Stimulated activated CD8-positive, alpha-beta memory T cell treated with anti-CD3 and anti-CD28 coated beads, Interleukin-12 subunit alpha, Interleukin-12 subunit beta, amount 100 ng/mL, for 1 hour (primary cell): Measurements from ENCODE around the gene CENATAC.
"Not testable (repeated sequence)": the region's sequence is repeated elsewhere in the genome, so short reads cannot be mapped to it uniquely, and the experiment has no call there.

ENCODE experiments used
- DNase-seq: peaks from one replicate; pipeline ENCODE4 v3.0.0-alpha.2; 2020; ENCODE audit warnings: low read depth

CENATAC gene

DNA sequence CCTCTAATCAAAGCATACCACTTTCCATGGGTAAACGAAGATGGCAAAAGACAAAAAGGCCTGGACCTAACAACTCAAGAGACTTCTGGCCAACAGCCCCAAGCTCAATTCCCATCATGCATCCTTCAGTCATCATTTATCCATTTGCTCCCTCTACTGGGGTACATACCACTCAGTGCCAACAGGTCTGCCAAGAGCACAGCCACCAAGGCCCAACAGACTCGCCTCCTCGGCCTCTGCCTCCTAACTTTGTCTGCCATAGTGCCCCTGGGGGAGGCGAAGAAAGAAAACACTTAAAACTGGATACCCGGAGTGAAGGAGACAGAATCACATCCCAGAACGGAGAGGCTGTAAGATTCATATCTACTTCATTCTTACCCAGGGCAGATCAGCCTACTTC is 58.0 kb downstream of the CENATAC start:
- no peak for DNase-seq

DNA sequence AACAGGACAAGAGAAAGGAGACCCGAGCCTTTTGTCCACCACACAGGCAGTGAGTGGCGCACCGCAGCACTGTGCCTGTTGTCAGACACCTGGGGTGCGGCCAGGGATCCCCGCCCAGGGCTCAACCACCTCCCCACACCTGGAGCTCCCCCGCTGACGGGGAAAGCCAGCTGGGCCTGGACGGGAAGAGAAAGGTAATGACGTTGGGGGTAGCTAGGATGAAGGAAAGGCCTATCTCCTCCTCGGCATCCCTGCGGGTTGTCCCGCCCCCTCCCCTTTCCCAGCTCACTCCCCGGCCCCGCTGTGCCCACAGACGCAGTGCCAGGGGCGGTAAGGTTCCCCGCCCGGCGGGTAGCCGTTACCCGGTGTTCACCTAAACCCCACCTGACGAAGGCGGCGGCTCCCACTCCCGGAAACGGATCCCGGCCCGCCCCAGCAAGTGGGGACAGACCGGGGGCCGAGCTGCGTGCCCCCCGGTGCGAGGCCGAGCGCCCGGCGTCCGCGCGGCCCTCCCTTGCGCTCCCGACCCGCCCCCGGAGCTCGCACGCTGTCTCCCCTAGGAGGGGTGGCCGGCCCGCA is 58.6 kb downstream of the CENATAC start:
- DNase-seq: peak; percentile 19

DNA sequence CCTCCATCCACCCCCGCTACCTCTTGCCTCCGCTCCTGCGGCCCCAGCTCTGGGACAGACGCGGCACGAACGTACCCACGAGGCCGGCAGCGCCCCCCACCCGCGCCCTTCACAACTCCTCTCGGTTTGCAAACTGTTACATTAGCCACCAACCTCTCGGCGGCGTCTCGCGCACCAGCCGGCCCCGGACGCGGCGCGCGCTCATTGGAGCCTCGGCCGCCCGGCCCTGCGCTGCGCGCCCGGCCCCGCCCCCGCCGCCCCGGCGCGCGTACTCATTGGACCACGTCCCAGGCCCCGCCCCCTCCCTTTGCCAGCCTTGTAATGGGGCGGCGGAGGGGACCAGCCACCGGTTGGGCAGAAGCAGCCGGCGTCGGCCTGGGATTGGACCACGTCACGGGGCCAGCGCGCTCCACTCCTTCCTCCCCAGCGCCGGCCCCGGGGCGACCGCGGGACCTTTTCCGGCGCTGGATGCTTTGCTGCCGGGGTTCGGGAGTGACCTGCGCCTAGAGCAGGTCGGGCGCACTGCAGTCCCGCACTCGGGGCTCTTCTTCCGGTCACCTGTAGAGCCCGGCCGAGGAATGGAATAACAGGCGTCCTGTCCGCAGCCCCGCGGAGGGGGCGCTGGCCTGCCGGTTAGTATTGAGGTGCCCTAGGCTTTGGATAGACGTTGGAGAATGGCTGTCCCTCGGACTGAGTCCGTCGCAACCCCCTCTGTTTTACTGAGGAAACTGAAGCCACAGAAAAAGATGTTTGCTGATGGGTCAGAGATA is 59.2 kb downstream of the CENATAC start, which contains the start of gene HYOU1:
Gene HYOU1, minus strand, starts transcription at position 206 of the 770 bp plus-strand sequence. CDS start 1,045 bp downstream, outside the sequence.
- peak; percentile 97 for DNase-seq

DNA sequence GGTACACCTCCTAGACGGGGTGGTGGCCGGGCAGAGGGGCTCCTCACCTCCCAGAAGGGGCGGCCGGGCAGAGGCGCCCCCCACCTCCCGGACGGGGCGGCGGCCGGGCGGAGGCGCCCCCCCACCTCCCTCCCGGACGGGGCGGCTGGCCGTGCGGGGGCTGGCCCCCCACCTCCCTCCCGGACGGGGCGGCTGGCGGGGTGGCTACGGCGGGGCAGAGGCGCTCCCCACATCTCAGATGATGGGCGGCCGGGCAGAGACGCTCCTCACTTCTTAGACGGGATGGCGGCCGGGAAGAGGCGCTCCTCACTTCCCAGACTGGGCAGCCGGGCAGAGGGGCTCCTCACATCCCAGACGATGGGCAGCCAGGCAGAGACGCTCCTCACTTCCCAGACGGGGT is 61.2 kb downstream of the CENATAC start:
- not testable (repeated sequence) for DNase-seq

DNA sequence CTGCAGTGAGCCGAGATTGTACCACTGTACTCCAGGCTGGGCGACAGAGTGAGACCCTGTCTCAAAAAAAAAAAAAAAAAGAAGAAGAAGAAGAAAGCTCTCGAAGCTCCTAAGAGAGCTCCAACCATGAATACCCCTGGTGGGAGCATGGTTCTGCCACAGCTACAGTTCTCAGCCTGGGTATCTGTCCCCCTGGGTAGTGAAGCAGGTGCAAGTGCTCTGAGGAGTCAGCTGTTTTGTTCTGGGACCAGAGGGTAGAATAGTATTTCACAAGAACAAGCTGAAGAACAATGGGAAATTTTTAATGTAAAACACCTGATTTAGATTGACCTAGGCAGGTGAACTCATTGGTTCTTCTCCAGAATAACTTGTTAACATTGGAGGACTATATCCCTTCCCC is 63.3 kb downstream of the CENATAC start:
- DNase-seq: no peak

DNA sequence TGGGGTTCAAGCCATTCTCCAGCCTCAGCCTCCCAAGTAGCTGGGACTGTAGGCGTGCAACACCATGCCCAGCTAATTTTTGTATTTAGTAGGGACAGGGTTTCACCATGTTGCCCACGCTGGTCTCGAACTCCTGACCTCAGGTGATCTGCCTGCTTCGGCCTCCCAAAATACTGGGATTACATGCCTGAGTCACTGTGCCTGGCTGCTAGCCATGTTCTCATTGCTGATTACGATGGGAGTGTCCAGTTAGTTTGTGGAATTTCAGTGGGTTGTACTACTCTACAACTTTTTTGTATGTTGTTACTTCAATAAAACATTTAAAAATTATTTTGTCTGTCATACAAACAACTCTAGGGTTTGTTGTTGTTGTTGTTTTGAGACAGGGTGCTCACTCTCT is 64.8 kb downstream of the CENATAC start:
- no peak for DNase-seq

DNA sequence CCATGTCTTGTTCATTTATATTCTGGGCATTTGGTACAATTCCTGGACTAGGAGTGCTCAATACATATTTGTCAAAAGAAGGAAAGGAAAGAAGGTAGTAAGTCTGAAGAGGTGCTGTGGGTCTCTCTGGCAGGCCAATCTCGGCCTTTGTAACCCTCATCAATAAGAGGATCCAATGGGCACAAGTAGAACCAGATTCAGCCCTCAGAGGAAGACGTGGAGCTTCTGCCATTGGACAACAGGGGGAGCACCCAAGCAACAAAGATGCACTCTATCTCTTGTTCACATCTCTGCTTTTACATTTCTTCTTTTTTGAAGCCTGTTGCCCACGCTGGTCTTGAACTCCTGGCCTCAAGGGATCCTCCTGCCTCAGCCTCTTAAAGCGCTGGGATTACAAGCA is 67.4 kb downstream of the CENATAC start:
- no peak for DNase-seq
